H9 (cell line): ENCODE measurements around the gene CYTH4. TPM values are rescaled to one million over a fixed set of nuclear protein-coding genes. Genes with fewer than 3 reads are reported as not detected.

Experiments
- DNase-seq: peaks from one replicate; pipeline ENCODE4 v3.0.0-alpha.2; 2017
- H2AFZ ChIP-seq: one replicate; pipeline ENCODE4 v1.6.1; 2013; ENCODE audit warnings: mild to moderate bottlenecking, low read length, control low read depth, moderate library complexity
- H2AK5ac ChIP-seq: 2 replicates; pipeline ENCODE4 v1.6.1; 2013; ENCODE audit warnings: low read length, control low read depth, mixed read lengths; ENCODE audit not compliant: insufficient read length
- H2BK120ac ChIP-seq: one replicate; pipeline ENCODE4 v1.6.1; 2013; ENCODE audit warnings: low read depth, mild to moderate bottlenecking, low read length, control low read depth, inconsistent platforms; ENCODE audit not compliant: poor library complexity, severe bottlenecking
- H2BK12ac ChIP-seq: 2 replicates; pipeline ENCODE4 v1.6.1; 2013; ENCODE audit warnings: low read length, control low read depth, mixed read lengths, low read depth; ENCODE audit not compliant: insufficient read length
- H2BK15ac ChIP-seq: 2 replicates; pipeline ENCODE4 v1.6.1; 2013; ENCODE audit warnings: low read depth, low read length, control low read depth
- H2BK20ac ChIP-seq: one replicate; pipeline ENCODE4 v1.6.1; 2013; ENCODE audit warnings: low read depth, mild to moderate bottlenecking, low read length, control low read depth, inconsistent platforms; ENCODE audit not compliant: poor library complexity, severe bottlenecking
- H2BK5ac ChIP-seq: 2 replicates; pipeline ENCODE4 v1.6.1; 2013; ENCODE audit warnings: low read length, control low read depth, mixed read lengths; ENCODE audit not compliant: insufficient read length
- H3K14ac ChIP-seq: 2 replicates; pipeline ENCODE4 v1.6.1; 2013; ENCODE audit warnings: low read length, control low read depth; ENCODE audit not compliant: insufficient read depth
- H3K18ac ChIP-seq: 2 replicates; pipeline ENCODE4 v1.6.1; 2013; ENCODE audit warnings: low read depth, mild to moderate bottlenecking, mixed read lengths, low read length, control low read depth; ENCODE audit not compliant: insufficient read length
- H3K23ac ChIP-seq: 2 replicates; pipeline ENCODE4 v1.6.1; 2013; ENCODE audit warnings: low read length, control low read depth, mixed read lengths, low read depth; ENCODE audit not compliant: insufficient read length
- H3K23me2 ChIP-seq: 2 replicates; pipeline ENCODE4 v1.6.1; 2013; ENCODE audit warnings: low read depth, mild to moderate bottlenecking, mixed read lengths, low read length, control low read depth; ENCODE audit not compliant: insufficient read length, poor library complexity, severe bottlenecking
- H3K27ac ChIP-seq: 2 replicates; pipeline ENCODE4 v1.5.1; 2013; ENCODE audit warnings: low read length, control low read depth, mixed read lengths, low read depth; ENCODE audit not compliant: insufficient read length
- H3K27me3 ChIP-seq: 2 replicates; pipeline ENCODE4 v1.6.1; 2013; ENCODE audit warnings: low read length, control low read depth, inconsistent platforms; ENCODE audit not compliant: insufficient read depth
- H3K4ac ChIP-seq: 2 replicates; pipeline ENCODE4 v1.6.1; 2013; ENCODE audit warnings: low read depth, mild to moderate bottlenecking, control low read depth, inconsistent platforms, low read length, moderate library complexity
- H3K4me1 ChIP-seq: 2 replicates; pipeline ENCODE4 v1.6.1; 2013; ENCODE audit warnings: low read length, control low read depth, inconsistent platforms; ENCODE audit not compliant: insufficient read depth
- H3K4me2 ChIP-seq: 2 replicates; pipeline ENCODE4 v1.6.1; 2013; ENCODE audit warnings: low read length, control low read depth, mixed read lengths; ENCODE audit not compliant: insufficient read length, insufficient read depth
- H3K56ac ChIP-seq: 2 replicates; pipeline ENCODE4 v1.6.1; 2013; ENCODE audit warnings: low read depth, mild to moderate bottlenecking, mixed read lengths, low read length, control low read depth; ENCODE audit not compliant: insufficient read length
- H3K79me1 ChIP-seq: 2 replicates; pipeline ENCODE4 v1.6.1; 2013; ENCODE audit warnings: low read depth, mild to moderate bottlenecking, moderate library complexity, low read length, control low read depth, inconsistent platforms; ENCODE audit not compliant: insufficient read depth, poor library complexity, severe bottlenecking
- H3K79me2 ChIP-seq: 2 replicates; pipeline ENCODE4 v1.6.1; 2013; ENCODE audit warnings: low read length, control low read depth, inconsistent platforms; ENCODE audit not compliant: insufficient read depth
- H3K9ac ChIP-seq: 2 replicates; pipeline ENCODE4 v1.6.1; 2013; ENCODE audit warnings: low read length, control low read depth, mixed read lengths; ENCODE audit not compliant: insufficient read length; ENCODE audit errors: extremely low read depth
- H3K9me3 ChIP-seq: one replicate; pipeline ENCODE4 v1.6.1; 2013; ENCODE audit warnings: low read depth, low read length, inconsistent platforms; ENCODE audit not compliant: control insufficient read depth
- H3T11ph ChIP-seq: one replicate; pipeline ENCODE4 v1.6.1; 2013; ENCODE audit warnings: mild to moderate bottlenecking, low read length, control low read depth, inconsistent platforms
- H4K20me1 ChIP-seq: one replicate; pipeline ENCODE4 v1.6.1; 2013; ENCODE audit not compliant: control insufficient read depth, insufficient read length, insufficient read depth
- H4K5ac ChIP-seq: 2 replicates; pipeline ENCODE4 v1.6.1; 2013; ENCODE audit warnings: low read depth, mild to moderate bottlenecking, mixed read lengths, low read length, control low read depth; ENCODE audit not compliant: insufficient read length
- H4K8ac ChIP-seq: replicated peaks from 2 replicates; pipeline ENCODE4 v1.6.1; 2013; ENCODE audit warnings: low read length, control low read depth, mixed read lengths, low read depth; ENCODE audit not compliant: insufficient read length
- H4K91ac ChIP-seq: 2 replicates; pipeline ENCODE4 v1.6.1; 2013; ENCODE audit warnings: low read depth, mild to moderate bottlenecking, moderate library complexity, mixed read lengths, low read length, control low read depth; ENCODE audit not compliant: insufficient read length
- H3K27ac Mint-ChIP-seq, 3 experiments: 2 replicates in 2 of 3; 3 replicates in 1 of 3; pipeline ENCODE4 v1.8.0; 2020 to 2021; ENCODE audit warnings: mixed read lengths in 3 of 3, mild to moderate bottlenecking in 1 of 3, moderate library complexity in 1 of 3
- H3K27me3 Mint-ChIP-seq: 2 replicates; pipeline ENCODE4 v1.8.0; 2021; ENCODE audit warnings: low read depth, mild to moderate bottlenecking, moderate library complexity, mixed read lengths
- H3K36me3 Mint-ChIP-seq, 3 experiments: 2 replicates in 2 of 3; 3 replicates in 1 of 3; pipeline ENCODE4 v1.8.0; 2020 to 2021; ENCODE audit warnings: low read depth in 3 of 3, mixed read lengths in 3 of 3; ENCODE audit not compliant: insufficient read depth in 1 of 3
- H3K4me1 Mint-ChIP-seq, 2 experiments: 2 replicates each; pipeline ENCODE4 v1.8.0; 2020; ENCODE audit warnings: mixed read lengths in 2 of 2
- H3K4me3 Mint-ChIP-seq, 2 experiments: 2 replicates in 1 of 2; 3 replicates in 1 of 2; pipeline ENCODE4 v1.8.0; 2020 to 2021; ENCODE audit warnings: mild to moderate bottlenecking in 2 of 2, mixed read lengths in 2 of 2, moderate library complexity in 1 of 2
- H3K9me3 Mint-ChIP-seq, 2 experiments: 2 replicates in 1 of 2; 3 replicates in 1 of 2; pipeline ENCODE4 v1.8.0; 2020; ENCODE audit warnings: mild to moderate bottlenecking in 2 of 2, mixed read lengths in 2 of 2, moderate library complexity in 1 of 2
- CTCF ChIP-seq: fragments of 200-600 bp; sonication (generic); conservative IDR thresholded peaks from 3 replicates; pipeline ENCODE4 v1.8.0; 2021; ENCODE audit warnings: antibody characterized with exemption, mild to moderate bottlenecking
- WGBS: extraction: QIAGEN DNeasy Blood & Tissue Kit; methylation state at CpG from one replicate; pipeline ENCODE4 v1.1.7; 2013; ENCODE audit warnings: missing lambda C conversion rate, low lambda C conversion rate, mixed read lengths; ENCODE audit not compliant: insufficient read length; ENCODE audit errors: extremely low coverage; 5-methylcytosine and 5-hydroxymethylcytosine counted together
- total RNA-seq: library from RNA; stranded (reverse); gene quantifications from 2 replicates; pipeline ENCODE4 v1.2.1, GENCODE V29; 2021

Gene CYTH4
- total RNA-seq, 1 experiment from 2014 or later, result not detected

- H3K14ac ChIP-seq, result no peak overlapping the region
- H2BK120ac ChIP-seq, result no peak overlapping the region
- no peak overlapping the region for H3K4ac ChIP-seq
- H3K79me1 ChIP-seq, result no peaks in the 10 kb centered on the region
- no peak overlapping the region for H2AFZ ChIP-seq
- H3K27ac Mint-ChIP-seq, result peak overlapping the region in 1 of 3 experiments; percentile 43; a peak in 1 of 7 replicates
- peaks cover 3% of the 10 kb centered on the region; the same call in 1 of the 2 replicates for H3K4me1 ChIP-seq
- no peak overlapping the region for H2BK15ac ChIP-seq
- H2BK5ac ChIP-seq, result no peak overlapping the region
- H3K23me2 ChIP-seq, result no peaks in the 10 kb centered on the region
- H3K4me1 Mint-ChIP-seq, result peaks cover 58 to 65% of the 10 kb centered on the region in 2 experiments
- H3K23ac ChIP-seq, result no peak overlapping the region
- H4K5ac ChIP-seq, result no peak overlapping the region
- H3K36me3 Mint-ChIP-seq, result no peaks in the 10 kb centered on the region
- no peaks in the 10 kb centered on the region for H4K20me1 ChIP-seq
- H2BK12ac ChIP-seq, result no peak overlapping the region
- peaks cover 27% of the 10 kb centered on the region for H3K27me3 Mint-ChIP-seq
- no peak overlapping the region for H4K8ac ChIP-seq
- peaks cover 0 to 10% of the 10 kb centered on the region in 2 experiments; a peak in 2 of 5 replicates for H3K9me3 Mint-ChIP-seq
- no peak overlapping the region for H3K27ac ChIP-seq
- H4K91ac ChIP-seq, result no peak overlapping the region
- H3K9ac ChIP-seq, result no peak overlapping the region
- no peak for DNase-seq
- H2BK20ac ChIP-seq, result no peak overlapping the region
- H3K18ac ChIP-seq, result no peak overlapping the region
- no peaks in the 10 kb centered on the region for H3K9me3 ChIP-seq
- no peak for TF ChIP-seq CTCF
- H3T11ph ChIP-seq, result no peak overlapping the region
- no CpG with 5 or more reads among the region's 18 CpGs for WGBS
- no peak overlapping the region; a peak in 1 of 5 replicates for H3K4me3 Mint-ChIP-seq
- no peak overlapping the region for H3K4me2 ChIP-seq
- no peaks in the 10 kb centered on the region for H3K79me2 ChIP-seq
- H3K27me3 ChIP-seq, result no peaks in the 10 kb centered on the region
- no peak overlapping the region for H3K56ac ChIP-seq
- no peak overlapping the region for H2AK5ac ChIP-seq
Observed at GRCh38 chr22:37308385-37309200, 26.3 kb downstream of the CYTH4 start.
